HepG2 (cell line): ENCODE measurements around the gene REELD1. TPM values are rescaled to one million over a fixed set of nuclear protein-coding genes. Genes with fewer than 3 reads are reported as not detected.

ENCODE experiments used
- AGO2 ChIP-seq: fragments of 200-400 bp; formaldehyde crosslinking; optimal IDR thresholded peaks from 2 replicates; pipeline ENCODE3; 2017; ENCODE audit warnings: mild to moderate bottlenecking, low read depth, low read length, moderate library complexity
- ATF7 ChIP-seq, 2 experiments: fragments of 450-650 bp in 1 of 2; sonication (generic) in 1 of 2; formaldehyde crosslinking in 1 of 2; IDR thresholded peaks; 2 replicates each; pipeline versions ENCODE4 v1.4.0 to v1.6.1; 2016 to 2020; ENCODE audit warnings: antibody characterized with exemption in 1 of 2, mild to moderate bottlenecking in 1 of 2, missing genetic modification reagents in 1 of 2
- BORCS8-MEF2B ChIP-seq: sonication (generic); formaldehyde crosslinking; IDR thresholded peaks from 2 replicates; pipeline ENCODE4 v1.8.0; 2022; ENCODE audit warnings: mild to moderate bottlenecking, missing genetic modification reagents
- FOXA3 ChIP-seq: IDR thresholded peaks from 2 replicates; pipeline ENCODE4 v1.6.1; 2016; ENCODE audit warnings: missing genetic modification reagents, missing compliant biosample characterization
- FOXM1 ChIP-seq: sonication (generic); formaldehyde crosslinking; IDR thresholded peaks from 2 replicates; pipeline ENCODE4 v1.5.0; 2020; ENCODE audit warnings: missing genetic modification reagents
- IRF2 ChIP-seq: IDR thresholded peaks from 2 replicates; pipeline ENCODE4 v1.6.1; 2018; ENCODE audit warnings: missing genetic modification reagents, missing compliant biosample characterization
- NRL ChIP-seq: sonication (generic); formaldehyde crosslinking; IDR thresholded peaks from 2 replicates; pipeline ENCODE4 v1.5.0; 2020; ENCODE audit warnings: missing genetic modification reagents, mild to moderate bottlenecking, moderate library complexity, borderline replicate concordance
- POGZ ChIP-seq: sonication (generic); formaldehyde crosslinking; IDR thresholded peaks from 2 replicates; pipeline ENCODE4 v1.4.0; 2020; ENCODE audit warnings: mild to moderate bottlenecking, missing genetic modification reagents
- POLR2AphosphoS5 ChIP-seq: IDR thresholded peaks from 2 replicates; pipeline ENCODE4 v1.6.1; 2012; ENCODE audit warnings: low read depth, low read length
- PRMT3 ChIP-seq: sonication (generic); formaldehyde crosslinking; IDR thresholded peaks from 2 replicates; pipeline ENCODE4 v1.8.1; 2022; ENCODE audit warnings: low read depth, mild to moderate bottlenecking, moderate library complexity, missing genetic modification reagents, borderline replicate concordance
- RFX5 ChIP-seq: IDR thresholded peaks from 2 replicates; pipeline ENCODE4 v1.6.1; 2011; ENCODE audit warnings: low read depth, low read length, improper control_type of control experiment
- RORA ChIP-seq: sonication (generic); formaldehyde crosslinking; IDR thresholded peaks from 2 replicates; pipeline ENCODE4 v1.5.0; 2020; ENCODE audit warnings: mild to moderate bottlenecking, missing genetic modification reagents, moderate library complexity
- TRAFD1 ChIP-seq: sonication (generic); formaldehyde crosslinking; IDR thresholded peaks from 2 replicates; pipeline ENCODE4 v1.5.1; 2020; ENCODE audit warnings: missing genetic modification reagents, mild to moderate bottlenecking, borderline replicate concordance
- XRCC5 ChIP-seq: fragments of 200-400 bp; formaldehyde crosslinking; optimal IDR thresholded peaks from 2 replicates; pipeline ENCODE3; 2017; ENCODE audit warnings: mild to moderate bottlenecking, low read length
- ZBTB46 ChIP-seq: sonication (generic); formaldehyde crosslinking; IDR thresholded peaks from 2 replicates; pipeline ENCODE4 v1.4.0; 2020; ENCODE audit warnings: mild to moderate bottlenecking, missing genetic modification reagents, borderline replicate concordance
- ZFP36L1 ChIP-seq: sonication (generic); formaldehyde crosslinking; IDR thresholded peaks from 2 replicates; pipeline ENCODE4 v1.8.0; 2022; ENCODE audit warnings: mild to moderate bottlenecking, missing genetic modification reagents, moderate library complexity
- ZNF263 ChIP-seq: sonication (generic); formaldehyde crosslinking; IDR thresholded peaks from 2 replicates; pipeline ENCODE4 v1.4.0; 2020; ENCODE audit warnings: missing genetic modification reagents
- ZNF329 ChIP-seq: sonication (generic); formaldehyde crosslinking; IDR thresholded peaks from 2 replicates; pipeline ENCODE4 v1.9.0; 2021; ENCODE audit warnings: low read depth, mild to moderate bottlenecking, missing genetic modification reagents
- ZNF343 ChIP-seq: sonication (generic); formaldehyde crosslinking; IDR thresholded peaks from 2 replicates; pipeline ENCODE4 v1.4.0; 2020; ENCODE audit warnings: mild to moderate bottlenecking, missing genetic modification reagents
- ZNF431 ChIP-seq: sonication (generic); formaldehyde crosslinking; IDR thresholded peaks from 2 replicates; pipeline ENCODE4 v1.9.0; 2022; ENCODE audit warnings: missing genetic modification reagents, low read depth, mild to moderate bottlenecking, borderline replicate concordance
- ZNF607 ChIP-seq: sonication (generic); formaldehyde crosslinking; IDR thresholded peaks from 2 replicates; pipeline ENCODE4 v1.5.1; 2020; ENCODE audit warnings: missing genetic modification reagents, mild to moderate bottlenecking, borderline replicate concordance
- ZNF672 ChIP-seq: sonication (generic); formaldehyde crosslinking; IDR thresholded peaks from 2 replicates; pipeline ENCODE4 v1.8.1; 2022; ENCODE audit warnings: missing genetic modification reagents
- ZNF710 ChIP-seq: sonication (generic); formaldehyde crosslinking; IDR thresholded peaks from 2 replicates; pipeline ENCODE4 v1.5.0; 2020; ENCODE audit warnings: mild to moderate bottlenecking, missing genetic modification reagents, borderline replicate concordance
- ZNF891 ChIP-seq: sonication (generic); formaldehyde crosslinking; IDR thresholded peaks from 2 replicates; pipeline ENCODE4 v1.5.0; 2020; ENCODE audit warnings: mild to moderate bottlenecking, missing genetic modification reagents
- polyA plus RNA-seq, 8 experiments: library from polyadenylated mRNA; depleted of rRNA in 3 of 8; stranded (reverse) in 7 of 8; unstranded in 1 of 8; fragments of >200 nt; fragmentation: Illumina TruSeq in 4 of 8; extraction: Trizol in 4 of 8; gene quantifications; 2 replicates each; pipeline versions ENCODE4 v1.2.1 to v1.2.3, GENCODE V29; 2011 to 2016; ENCODE audit warnings: low read depth in 4 of 8, missing spikeins in 1 of 8, mixed read lengths in 1 of 8; ENCODE audit not compliant: insufficient read depth in 1 of 8
- total RNA-seq, 5 experiments: library from RNA; depleted of rRNA; stranded (reverse); fragments of >200 nt; fragmentation: Illumina TruSeq; extraction: Trizol; gene quantifications; 2 replicates each; pipeline ENCODE4 v1.2.3, GENCODE V29; 2016; ENCODE audit warnings: low read depth in 1 of 5

The REELD1 gene
- total and polyA plus RNA-seq, 2 of the 13 experiments (the other 11 are each of a cell fraction or from before 2014, with no cell fraction given) = 0.04 to 0.26 TPM

- TF ChIP-seq ZNF710 = no peak
- TF ChIP-seq ZNF672 (CRISPR knock-in tag) = no peak
- TF ChIP-seq XRCC5 = peak; percentile 33
- 0 out of 2 replicates have a peak, but pooled peaks have one; percentile 28 for TF ChIP-seq FOXA3 (CRISPR knock-in tag)
- TF ChIP-seq AGO2 = peak; percentile 43
- TF ChIP-seq ATF7 (IDR thresholded peaks at IDR 0.05) = no peak
- TF ChIP-seq ATF7 (CRISPR knock-in tag; IDR thresholded peaks at IDR 0.05) = no peak
- TF ChIP-seq ZNF607 = peak; percentile 36; the same call in 1 of the 2 replicates
- TF ChIP-seq PRMT3 (CRISPR knock-in tag) = no peak
- TF ChIP-seq ZNF431 = no peak
- TF ChIP-seq POGZ (CRISPR knock-in tag) = peak; percentile 83
- TF ChIP-seq RFX5 = no peak
- 0 out of 2 replicates have a peak, but pooled peaks have one; percentile 62 for TF ChIP-seq RORA (CRISPR knock-in tag)
- peak; percentile 92; the same call in 1 of the 2 replicates for TF ChIP-seq ZNF891 (CRISPR knock-in tag)
- peak; percentile 100 for TF ChIP-seq IRF2 (CRISPR knock-in tag)
- no peak for TF ChIP-seq TRAFD1 (CRISPR knock-in tag)
- no peak for TF ChIP-seq ZNF263 (CRISPR knock-in tag)
- peak; percentile 92 for TF ChIP-seq NRL (CRISPR knock-in tag)
- no peak for TF ChIP-seq BORCS8-MEF2B (CRISPR knock-in tag)
- TF ChIP-seq ZNF343 (CRISPR knock-in tag) = peak; percentile 72; the same call in 1 of the 2 replicates
- TF ChIP-seq FOXM1 (CRISPR knock-in tag) = no peak
- peak; percentile 74 for TF ChIP-seq POLR2AphosphoS5
- peak; percentile 82 for TF ChIP-seq ZFP36L1
- TF ChIP-seq ZBTB46 (CRISPR knock-in tag) = no peak
- peak; percentile 67; the same call in 1 of the 2 replicates for TF ChIP-seq ZNF329 (CRISPR knock-in tag)
Observed at GRCh38 chr4:146175541-146176453, 38.5 kb upstream of the REELD1 start, which contains the start of gene LSM6 (continued).
